GM12873 (cell line): ENCODE results near the gene EPHA3.

Experiments
- TF ChIP-seq, protein P1 (sequence below): IDR thresholded peaks from 2 replicates; pipeline ENCODE4 v1.5.1; 2012; ENCODE audit warnings: low read depth, mild to moderate bottlenecking, moderate library complexity, low read length, control low read depth; ENCODE audit not compliant: insufficient read depth; ENCODE audit errors: missing control alignments

EPHA3 gene

GRCh38 chr3:89326997-89327396 lies 219.6 kb downstream of the EPHA3 start:
- TF ChIP-seq, protein P1, sequence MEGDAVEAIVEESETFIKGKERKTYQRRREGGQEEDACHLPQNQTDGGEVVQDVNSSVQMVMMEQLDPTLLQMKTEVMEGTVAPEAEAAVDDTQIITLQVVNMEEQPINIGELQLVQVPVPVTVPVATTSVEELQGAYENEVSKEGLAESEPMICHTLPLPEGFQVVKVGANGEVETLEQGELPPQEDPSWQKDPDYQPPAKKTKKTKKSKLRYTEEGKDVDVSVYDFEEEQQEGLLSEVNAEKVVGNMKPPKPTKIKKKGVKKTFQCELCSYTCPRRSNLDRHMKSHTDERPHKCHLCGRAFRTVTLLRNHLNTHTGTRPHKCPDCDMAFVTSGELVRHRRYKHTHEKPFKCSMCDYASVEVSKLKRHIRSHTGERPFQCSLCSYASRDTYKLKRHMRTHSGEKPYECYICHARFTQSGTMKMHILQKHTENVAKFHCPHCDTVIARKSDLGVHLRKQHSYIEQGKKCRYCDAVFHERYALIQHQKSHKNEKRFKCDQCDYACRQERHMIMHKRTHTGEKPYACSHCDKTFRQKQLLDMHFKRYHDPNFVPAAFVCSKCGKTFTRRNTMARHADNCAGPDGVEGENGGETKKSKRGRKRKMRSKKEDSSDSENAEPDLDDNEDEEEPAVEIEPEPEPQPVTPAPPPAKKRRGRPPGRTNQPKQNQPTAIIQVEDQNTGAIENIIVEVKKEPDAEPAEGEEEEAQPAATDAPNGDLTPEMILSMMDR: no peak

DNA sequence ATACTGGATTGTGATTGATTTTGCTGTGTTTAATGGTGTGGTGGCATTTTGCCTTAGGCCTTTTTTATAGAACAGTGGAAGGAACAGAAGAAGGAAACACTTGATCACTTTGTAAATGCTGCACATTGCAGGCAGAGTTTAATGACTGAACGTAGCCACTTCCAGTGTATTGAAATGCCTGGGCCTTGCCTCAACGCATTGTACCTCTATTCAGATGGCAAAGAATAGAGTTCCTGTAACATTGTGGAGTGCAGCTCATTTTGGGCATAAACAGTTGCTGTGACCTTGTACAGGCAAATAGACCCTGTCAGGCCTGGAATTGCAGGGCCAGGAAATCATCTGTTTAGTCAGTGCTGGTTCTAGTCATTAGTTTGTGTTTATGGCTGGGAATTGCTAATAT lies 225.0 kb downstream of the EPHA3 start:
- TF ChIP-seq, protein P1: no peak

DNA sequence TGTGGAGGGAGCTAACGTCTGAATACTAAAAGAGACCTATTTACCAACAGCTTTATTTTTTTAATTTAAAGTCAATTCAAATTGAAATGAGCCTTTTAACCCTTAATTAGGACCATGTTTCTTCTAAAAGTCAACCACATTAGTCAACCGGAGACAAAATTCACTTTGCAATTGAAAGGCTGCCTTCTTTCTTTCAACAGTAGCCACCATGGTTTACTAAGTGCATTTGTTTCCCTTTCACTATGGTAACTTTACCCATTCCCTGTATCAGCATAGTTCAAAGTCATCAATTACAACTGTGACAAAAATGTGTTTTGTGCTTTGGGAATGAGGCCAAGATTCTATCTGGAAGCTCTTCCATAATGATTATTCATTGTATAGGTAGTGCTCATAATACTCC lies 225.4 kb downstream of the EPHA3 start:
- TF ChIP-seq, protein P1: no peak

GRCh38 chr3:89335693-89336092 lies 228.3 kb downstream of the EPHA3 start:
- TF ChIP-seq, protein P1: no peak

DNA sequence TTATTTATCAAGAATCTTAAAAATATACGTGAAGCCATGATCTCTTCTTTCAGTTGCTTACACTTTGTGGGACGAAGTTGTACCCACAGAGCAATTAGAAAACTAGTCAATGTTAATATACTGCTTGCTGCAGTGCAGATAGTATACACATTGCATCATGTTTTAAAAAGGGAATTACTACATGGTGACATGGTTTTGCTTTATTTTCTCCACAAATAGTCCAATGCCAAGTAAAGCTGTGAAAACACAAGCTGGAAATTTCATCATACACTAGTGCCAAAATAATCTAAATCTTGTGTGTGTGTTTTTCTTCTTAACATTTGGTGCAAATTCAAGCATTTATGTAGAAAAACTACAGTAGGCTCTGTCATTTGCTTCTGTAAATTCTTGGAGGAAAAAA lies 233.0 kb downstream of the EPHA3 start:
- TF ChIP-seq, protein P1: no peak

- TF ChIP-seq, protein P1: no peak
These were observed 236.7 kb downstream of the EPHA3 start for GRCh38 chr3:89344076-89344475.

- TF ChIP-seq, protein P1: no peak
These were observed 246.0 kb downstream of the EPHA3 start for GRCh38 chr3:89353465-89353864.

GRCh38 chr3:89358281-89358680 lies 250.9 kb downstream of the EPHA3 start:
- TF ChIP-seq, protein P1: no peak
